Fibroblast of lung (primary cell): ENCODE measurements around the gene RCAN2. TPM values are rescaled to one million over a fixed set of nuclear protein-coding genes. Genes with fewer than 3 reads are reported as not detected.

Source experiments
- DNase-seq, 2 donors: peaks; one replicate each; pipeline versions ENCODE4 v3.0.0 to v3.0.0-alpha.2; 2010; ENCODE audit warnings: low read depth in 2 of 2
- H2AFZ ChIP-seq: 2 replicates; pipeline ENCODE4 v1.5.1; 2012; ENCODE audit warnings: low read length, control low read depth, inconsistent platforms
- H3K27ac ChIP-seq: 2 replicates; pipeline ENCODE4 v1.5.1; 2011; ENCODE audit warnings: low read length, control low read depth; ENCODE audit not compliant: insufficient read depth
- H3K27me3 ChIP-seq: 2 replicates; pipeline ENCODE4 v1.5.1; 2011; ENCODE audit warnings: mild to moderate bottlenecking, low read length; ENCODE audit not compliant: control insufficient read depth, insufficient read depth
- H3K36me3 ChIP-seq: 2 replicates; pipeline ENCODE4 v1.5.1; 2011; ENCODE audit warnings: low read length; ENCODE audit not compliant: control insufficient read depth, insufficient read depth
- H3K4me1 ChIP-seq: 2 replicates; pipeline ENCODE4 v1.5.1; 2011; ENCODE audit warnings: low read length; ENCODE audit not compliant: control insufficient read depth, insufficient read depth; ENCODE audit errors: extremely low read depth
- H3K4me2 ChIP-seq: 2 replicates; pipeline ENCODE4 v1.5.1; 2011; ENCODE audit warnings: low read length, control low read depth; ENCODE audit not compliant: insufficient read depth; ENCODE audit errors: extremely low read depth
- H3K4me3 ChIP-seq, 4 experiments: fragments of 200-600 bp in 1 of 4; sonication (generic) in 1 of 4; replicated peaks in 1 of 4; 2 replicates each; pipeline ENCODE4 v1.5.1; 2011 to 2016; ENCODE audit warnings: low read length in 4 of 4, low read depth in 3 of 4, mild to moderate bottlenecking in 3 of 4, control low read depth in 2 of 4, inconsistent platforms in 1 of 4, mixed read lengths in 1 of 4; ENCODE audit not compliant: insufficient read depth in 1 of 4; ENCODE audit errors: control extremely low read depth in 1 of 4
- H3K79me2 ChIP-seq: 2 replicates; pipeline ENCODE4 v1.5.1; 2012; ENCODE audit warnings: mild to moderate bottlenecking, low read length, inconsistent platforms; ENCODE audit not compliant: control insufficient read depth, insufficient read depth
- H3K9ac ChIP-seq: 2 replicates; pipeline ENCODE4 v1.5.1; 2011; ENCODE audit warnings: mild to moderate bottlenecking, low read length, control low read depth; ENCODE audit not compliant: insufficient read depth
- H3K9me3 ChIP-seq: 2 replicates; pipeline ENCODE4 v1.5.1; 2012; ENCODE audit warnings: low read depth, low read length; ENCODE audit not compliant: control insufficient read depth, insufficient read depth
- H4K20me1 ChIP-seq: 2 replicates; pipeline ENCODE4 v1.5.1; 2011; ENCODE audit warnings: low read length; ENCODE audit not compliant: control insufficient read depth, insufficient read depth; ENCODE audit errors: extremely low read depth
- CTCF ChIP-seq, 2 donors: IDR thresholded peaks in 1 of 2; conservative IDR thresholded peaks in 1 of 2; 1 replicate in 1 of 2; 2 replicates in 1 of 2; pipeline ENCODE4 v1.5.1; 2011 to 2012; ENCODE audit warnings: low read length in 2 of 2, control low read depth in 1 of 2, inconsistent platforms in 1 of 2, low read depth in 1 of 2, mild to moderate bottlenecking in 1 of 2
- EZH2 ChIP-seq: IDR thresholded peaks from 2 replicates; pipeline ENCODE4 v1.5.1; 2012; ENCODE audit warnings: low read length, control low read depth, mild to moderate bottlenecking; ENCODE audit errors: missing control alignments
- polyA plus RNA-seq, 2 donors: library from polyadenylated mRNA; depleted of rRNA in 1 of 2; stranded (reverse) in 1 of 2; unstranded in 1 of 2; fragments of >200 nt; gene quantifications; 2 replicates each; pipeline ENCODE4 v1.2.1, GENCODE V29; 2011 to 2012; ENCODE audit warnings: missing spikeins in 1 of 2
- total RNA-seq: library from RNA; depleted of rRNA; stranded (reverse); fragments of >200 nt; gene quantifications from 2 replicates; pipeline ENCODE4 v1.2.1, GENCODE V29; 2014

Gene RCAN2
- total and polyA plus RNA-seq, 2 donors (not counting 1 experiment from before 2014, with no cell fraction given): 11.7 to 38.0 TPM

- no peaks in the 10 kb centered on the region for H4K20me1 ChIP-seq
- no peaks in the 10 kb centered on the region for H3K27me3 ChIP-seq
- H3K36me3 ChIP-seq: no peaks in the 10 kb centered on the region
- TF ChIP-seq EZH2 (no peak), CTCF (conservative IDR thresholded peaks at IDR 0.05 in 1 of 2, IDR thresholded peaks at IDR 0.05 in 1 of 2; ENCODE audit: low read depth in 1 of 2, low read length in 2 of 2) (no peak)
- no peak overlapping the region for H3K4me3 ChIP-seq
- no peak overlapping the region for H3K9ac ChIP-seq
- no peaks in the 10 kb centered on the region for H3K4me1 ChIP-seq
- DNase-seq: no peak
- H3K9me3 ChIP-seq: no peaks in the 10 kb centered on the region
- H3K4me2 ChIP-seq: no peak overlapping the region
- no peak overlapping the region for H3K27ac ChIP-seq
- no peak overlapping the region for H2AFZ ChIP-seq
- H3K79me2 ChIP-seq: no peaks in the 10 kb centered on the region
Observed at GRCh38 chr6:46395530-46395929, 95.7 kb downstream of the RCAN2 start.

DNA sequence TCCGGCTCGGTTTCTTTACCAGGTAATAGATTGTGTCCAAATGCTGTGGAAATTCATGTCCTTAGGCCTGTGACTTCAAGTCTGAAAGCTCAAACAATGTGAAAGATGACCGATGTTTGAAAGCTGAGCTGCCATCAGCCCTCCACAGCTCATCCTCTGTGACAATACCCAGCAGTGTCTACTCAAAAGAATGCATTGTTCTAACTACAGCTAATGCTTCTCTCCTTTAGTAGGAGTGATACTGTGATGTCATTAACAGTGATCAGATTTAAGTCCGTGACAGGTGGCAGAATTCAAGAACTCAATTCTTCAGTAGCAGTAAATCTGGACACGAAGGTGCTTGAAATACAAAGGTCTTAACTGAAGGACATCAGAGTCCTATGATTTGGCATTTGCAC is 97.3 kb downstream of the RCAN2 start:
- no peak overlapping the region for H3K4me2 ChIP-seq
- no peak overlapping the region for H2AFZ ChIP-seq
- DNase-seq: no peak
- no peaks in the 10 kb centered on the region for H3K4me1 ChIP-seq
- no peaks in the 10 kb centered on the region for H3K9me3 ChIP-seq
- H3K4me3 ChIP-seq: no peak overlapping the region
- TF ChIP-seq CTCF (conservative IDR thresholded peaks at IDR 0.05 in 1 of 2, IDR thresholded peaks at IDR 0.05 in 1 of 2; ENCODE audit: low read depth in 1 of 2, low read length in 2 of 2): no peak
- TF ChIP-seq EZH2: no peak
- H3K9ac ChIP-seq: no peak overlapping the region
- no peaks in the 10 kb centered on the region for H3K36me3 ChIP-seq
- H3K27me3 ChIP-seq: no peaks in the 10 kb centered on the region
- no peaks in the 10 kb centered on the region for H3K79me2 ChIP-seq
- H4K20me1 ChIP-seq: no peaks in the 10 kb centered on the region
- no peak overlapping the region for H3K27ac ChIP-seq

DNA sequence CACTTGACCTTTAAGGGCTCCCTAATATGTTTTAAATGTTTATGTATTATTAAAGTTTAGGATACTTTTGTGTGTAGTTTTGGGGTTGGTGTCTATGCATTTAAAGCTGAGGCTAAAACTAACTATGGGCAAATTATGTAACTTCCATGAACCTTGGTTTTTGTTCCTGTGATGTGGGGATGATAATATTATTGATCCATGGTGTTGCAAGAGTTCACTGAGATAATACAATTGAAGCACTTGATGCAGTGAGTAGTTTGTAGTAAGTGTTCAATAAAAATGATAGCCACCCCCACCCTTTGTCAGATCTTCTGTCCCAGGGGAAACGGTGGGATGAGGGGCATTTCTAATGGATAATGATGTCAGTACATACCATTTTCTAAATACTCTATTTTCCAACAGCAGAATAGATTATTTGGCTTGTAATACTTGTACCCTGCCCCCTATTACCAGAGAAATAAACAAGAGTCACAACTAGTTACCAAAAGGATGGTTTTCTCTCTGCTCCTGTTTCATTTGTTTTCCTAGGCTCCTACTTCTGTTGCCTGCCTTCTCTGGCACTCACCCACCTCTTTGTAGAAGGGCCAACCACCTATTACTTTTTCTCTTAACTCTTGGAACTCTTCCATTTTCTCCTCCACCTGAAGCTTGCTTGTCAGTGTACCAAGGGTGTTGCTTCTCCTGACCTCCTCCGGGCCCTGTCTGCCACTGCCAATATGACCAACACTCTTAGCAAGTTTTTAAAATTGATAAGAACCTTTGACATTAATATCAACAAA is 97.9 kb downstream of the RCAN2 start:
- H3K36me3 ChIP-seq: no peaks in the 10 kb centered on the region
- no peak for DNase-seq
- no peak overlapping the region for H3K4me3 ChIP-seq
- H3K4me1 ChIP-seq: no peaks in the 10 kb centered on the region
- no peaks in the 10 kb centered on the region for H3K79me2 ChIP-seq
- no peaks in the 10 kb centered on the region for H3K27me3 ChIP-seq
- H3K4me2 ChIP-seq: no peak overlapping the region
- no peak overlapping the region for H3K9ac ChIP-seq
- no peak overlapping the region for H3K27ac ChIP-seq
- no peaks in the 10 kb centered on the region for H4K20me1 ChIP-seq
- no peak for TF ChIP-seq CTCF (conservative IDR thresholded peaks at IDR 0.05 in 1 of 2, IDR thresholded peaks at IDR 0.05 in 1 of 2; ENCODE audit: low read depth in 1 of 2, low read length in 2 of 2)
- TF ChIP-seq EZH2: no peak
- H2AFZ ChIP-seq: no peak overlapping the region
- H3K9me3 ChIP-seq: no peaks in the 10 kb centered on the region
